Measurements from ENCODE around the gene MYADML2. TPM values are rescaled to one million over a fixed set of nuclear protein-coding genes. Genes with fewer than 3 reads are reported as not detected.

The MYADML2 gene
- total and polyA plus RNA-seq, 2 of the 8 experiments (the other 6 are each of a cell fraction or from before 2014, with no cell fraction given): 0.26 to 0.47 TPM

- ChIA-PET CTCF (ENCODE audit: partially characterized antibody) (interaction anchor here (0.5 to 1.7 kb wide), 8 partner anchors 9 to 170 kb away, joined by 3 to 7 read pairs (median 4); no protein-coding TSS in a partner anchor), POLR2A (ENCODE audit: partially characterized antibody) (interaction anchor here (1.4 to 2.0 kb wide), 4 partner anchors 8 to 16 kb away, joined by 3 to 11 read pairs (median 6); partner anchors contain the start of gene ANAPC11)
- DNase-seq (ENCODE audit: low read depth in 1 of 2, low spot score in 2 of 2) (no peak), FAIRE-seq (no peak)
- Histone ChIP-seq H4K5ac (ENCODE audit: insufficient read length, low read depth, low read length) (no peak overlapping the region), H3K23ac (ENCODE audit: insufficient read length) (no peak overlapping the region), H3K14ac (ENCODE audit: insufficient read length) (no peak overlapping the region), H3K56ac (replicated peaks; ENCODE audit: insufficient read length, low read depth, low read length) (no peak overlapping the region), H3K79me2 (ENCODE audit: control insufficient read depth in 1 of 2, insufficient read depth in 2 of 2, low read length in 2 of 2) (no peaks in the 10 kb centered on the region), H3K9ac (replicated peaks in 1 of 4; ENCODE audit: extremely low read depth in 1 of 4, low read depth in 3 of 4, low read length in 3 of 4) (no peak overlapping the region), H3K23me2 (ENCODE audit: low read depth, low read length) (peaks cover 12% of the 10 kb centered on the region; the same call in 1 of the 2 replicates), H3K27ac (ENCODE audit: low read depth, low read length) (no peak overlapping the region), H3K27me3 (replicated peaks in 1 of 4; ENCODE audit: control insufficient read depth in 3 of 4, extremely low read depth in 1 of 4, insufficient read depth in 3 of 4, low read length in 3 of 4) (peaks cover 0 to 19% (median 8%) of the 10 kb centered on the region in 4 experiments; a peak in 5 of 7 replicates), H3K18ac (ENCODE audit: extremely low read depth, low read length) (no peak overlapping the region), H3K9me3 (ENCODE audit: insufficient read depth in 2 of 2, low read depth in 1 of 2, low read length in 1 of 2) (no peaks in the 10 kb centered on the region), H4K20me1 (replicated peaks in 1 of 2; ENCODE audit: control insufficient read depth in 1 of 2, insufficient read depth in 2 of 2, low read length in 2 of 2) (peaks cover 3 to 19% of the 10 kb centered on the region in 2 experiments), H2BK15ac (ENCODE audit: low read length) (no peak overlapping the region), H3K4me3 (ENCODE audit: extremely low read depth in 1 of 4, insufficient read depth in 2 of 4, low read depth in 3 of 4, low read length in 4 of 4) (no peak overlapping the region), H2BK5ac (ENCODE audit: low read depth, low read length) (no peak overlapping the region), H3K4me1 (replicated peaks in 1 of 4; ENCODE audit: control insufficient read depth in 3 of 4, insufficient read depth in 4 of 4, low read length in 3 of 4) (peaks cover 0 to 12% (median 7%) of the 10 kb centered on the region in 4 experiments; a peak in 4 of 7 replicates), H4K8ac (ENCODE audit: extremely low read depth, insufficient read depth, low read length) (no peak overlapping the region; the same call in 1 of the 2 replicates), H2BK120ac (replicated peaks; ENCODE audit: low read depth, low read length) (no peak overlapping the region), H4K91ac (replicated peaks; ENCODE audit: insufficient read length, low read length) (no peak overlapping the region), H3K4ac (replicated peaks; ENCODE audit: insufficient read length, low read depth, low read length) (no peak overlapping the region), H2BK20ac (ENCODE audit: low read length) (no peak overlapping the region), H2BK12ac (ENCODE audit: low read depth, low read length) (no peak overlapping the region), H3K79me1 (ENCODE audit: low read depth, low read length) (peaks cover 2% of the 10 kb centered on the region; the same call in 1 of the 2 replicates), H2AK5ac (ENCODE audit: low read depth, low read length) (no peak overlapping the region), H3K36me3 (ENCODE audit: control insufficient read depth in 2 of 4, insufficient read depth in 4 of 4, low read length in 3 of 4) (no peaks in the 10 kb centered on the region; a peak in 3 of 8 replicates), H2AFZ (ENCODE audit: low read length) (no peak overlapping the region), H3K4me2 (ENCODE audit: insufficient read depth in 1 of 2, low read depth in 2 of 2, low read length in 2 of 2) (no peak overlapping the region)
- TF ChIP-seq HDAC6 (IDR thresholded peaks at IDR 0.05; ENCODE audit: low read depth, low read length) (no peak), TCF12 (IDR thresholded peaks at IDR 0.05; ENCODE audit: low read depth, low read length) (no peak), MAX (IDR thresholded peaks at IDR 0.05) (0 out of 2 replicates have a peak, but pooled peaks have one; percentile 26), CTBP2 (IDR thresholded peaks at IDR 0.05; ENCODE audit: borderline replicate concordance, insufficient read depth, insufficient read length, low read length) (no peak), MAFK (IDR thresholded peaks at IDR 0.05; ENCODE audit: low read depth, low read length) (no peak), RAD21 (IDR thresholded peaks at IDR 0.05 in 1 of 2, conservative IDR thresholded peaks at IDR 0.05 in 1 of 2; ENCODE audit: low read depth in 2 of 2, low read length in 2 of 2) (peak; percentile 50 to 58), CTCF (IDR thresholded peaks at IDR 0.05; ENCODE audit: control extremely low read depth in 1 of 3, insufficient read depth in 1 of 3, low read depth in 1 of 3, low read length in 3 of 3) (peak; percentile 74 to 97 (median 78))
- 88% methylated on average over 14 of the region's 15 CpGs; no CpG with 5 or more reads in 1 of the 2 experiments for WGBS, 2 experiments (ENCODE audit: extremely low coverage in 1 of 2, insufficient coverage in 1 of 2, insufficient read length in 1 of 2, insufficient replicate concordance in 2 of 2, low coverage in 1 of 2, low lambda C conversion rate in 2 of 2, missing lambda C conversion rate in 1 of 2)
Measured at GRCh38 chr17:81906476-81907218, 40.4 kb downstream of the MYADML2 start.
